Fibroblast of pulmonary artery (primary cell): ENCODE measurements around the gene HYI.
"Not testable (repeated sequence)": the region's sequence is repeated elsewhere in the genome, so short reads cannot be mapped to it uniquely, and the experiment has no call there.

Experiments used
- DNase-seq: peaks from one replicate; pipeline ENCODE4 v3.0.0-alpha.2; 2010; ENCODE audit warnings: low read depth
- H3K4me3 ChIP-seq: replicated peaks from 2 replicates; pipeline ENCODE4 v1.5.1; 2011; ENCODE audit warnings: low read depth, mild to moderate bottlenecking, control low read depth, low read length, moderate library complexity
- TF ChIP-seq, protein P1 (sequence below): IDR thresholded peaks from 2 replicates; pipeline ENCODE4 v1.5.1; 2011; ENCODE audit warnings: mild to moderate bottlenecking, control low read depth, low read length, inconsistent platforms; ENCODE audit errors: missing control alignments

HYI gene

DNA sequence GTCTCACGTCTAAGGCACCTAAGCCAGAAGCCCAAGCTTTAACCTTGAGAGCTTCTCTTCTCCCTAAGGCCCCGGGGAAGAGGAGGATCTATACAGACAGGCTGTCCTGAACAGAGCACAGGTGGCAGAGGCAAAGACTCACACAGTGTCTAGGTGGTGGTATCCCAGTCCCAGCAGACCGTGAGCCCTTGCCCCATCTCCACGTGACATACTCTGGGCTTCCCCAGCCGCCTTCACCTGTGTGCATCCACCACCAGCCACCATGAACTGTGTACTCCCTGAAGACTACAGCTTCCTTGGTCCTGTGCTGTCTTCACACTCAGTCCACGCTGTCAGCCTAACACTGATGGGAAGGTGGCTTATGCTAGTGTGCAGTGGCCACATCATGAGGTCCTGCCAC is 32.3 kb downstream of the HYI start:
- TF ChIP-seq, protein P1, sequence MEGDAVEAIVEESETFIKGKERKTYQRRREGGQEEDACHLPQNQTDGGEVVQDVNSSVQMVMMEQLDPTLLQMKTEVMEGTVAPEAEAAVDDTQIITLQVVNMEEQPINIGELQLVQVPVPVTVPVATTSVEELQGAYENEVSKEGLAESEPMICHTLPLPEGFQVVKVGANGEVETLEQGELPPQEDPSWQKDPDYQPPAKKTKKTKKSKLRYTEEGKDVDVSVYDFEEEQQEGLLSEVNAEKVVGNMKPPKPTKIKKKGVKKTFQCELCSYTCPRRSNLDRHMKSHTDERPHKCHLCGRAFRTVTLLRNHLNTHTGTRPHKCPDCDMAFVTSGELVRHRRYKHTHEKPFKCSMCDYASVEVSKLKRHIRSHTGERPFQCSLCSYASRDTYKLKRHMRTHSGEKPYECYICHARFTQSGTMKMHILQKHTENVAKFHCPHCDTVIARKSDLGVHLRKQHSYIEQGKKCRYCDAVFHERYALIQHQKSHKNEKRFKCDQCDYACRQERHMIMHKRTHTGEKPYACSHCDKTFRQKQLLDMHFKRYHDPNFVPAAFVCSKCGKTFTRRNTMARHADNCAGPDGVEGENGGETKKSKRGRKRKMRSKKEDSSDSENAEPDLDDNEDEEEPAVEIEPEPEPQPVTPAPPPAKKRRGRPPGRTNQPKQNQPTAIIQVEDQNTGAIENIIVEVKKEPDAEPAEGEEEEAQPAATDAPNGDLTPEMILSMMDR, result no peak
- DNase-seq, result no peak
- H3K4me3 ChIP-seq, result no peak overlapping the region

DNA sequence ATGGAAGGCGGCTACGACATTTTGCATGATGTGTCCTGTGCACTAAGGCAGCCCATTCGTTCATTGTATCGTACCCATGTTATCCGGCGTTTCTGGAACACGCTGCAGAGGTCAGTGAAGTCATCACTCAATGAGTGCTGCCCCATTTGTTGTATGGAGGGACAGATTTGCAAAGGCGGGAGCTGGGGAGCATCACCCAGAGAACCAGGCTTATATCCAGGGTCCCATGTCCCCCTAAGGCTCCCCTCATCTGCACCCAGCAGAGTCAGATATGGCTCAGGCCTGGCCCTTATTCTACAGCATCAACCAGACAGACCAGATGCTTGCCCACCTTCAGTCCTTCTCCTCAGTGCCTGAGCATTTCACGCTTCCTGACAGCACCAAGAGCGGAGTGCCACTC is 32.9 kb downstream of the HYI start:
- DNase-seq, result no peak
- TF ChIP-seq, protein P1, result no peak
- H3K4me3 ChIP-seq, result no peak overlapping the region

DNA sequence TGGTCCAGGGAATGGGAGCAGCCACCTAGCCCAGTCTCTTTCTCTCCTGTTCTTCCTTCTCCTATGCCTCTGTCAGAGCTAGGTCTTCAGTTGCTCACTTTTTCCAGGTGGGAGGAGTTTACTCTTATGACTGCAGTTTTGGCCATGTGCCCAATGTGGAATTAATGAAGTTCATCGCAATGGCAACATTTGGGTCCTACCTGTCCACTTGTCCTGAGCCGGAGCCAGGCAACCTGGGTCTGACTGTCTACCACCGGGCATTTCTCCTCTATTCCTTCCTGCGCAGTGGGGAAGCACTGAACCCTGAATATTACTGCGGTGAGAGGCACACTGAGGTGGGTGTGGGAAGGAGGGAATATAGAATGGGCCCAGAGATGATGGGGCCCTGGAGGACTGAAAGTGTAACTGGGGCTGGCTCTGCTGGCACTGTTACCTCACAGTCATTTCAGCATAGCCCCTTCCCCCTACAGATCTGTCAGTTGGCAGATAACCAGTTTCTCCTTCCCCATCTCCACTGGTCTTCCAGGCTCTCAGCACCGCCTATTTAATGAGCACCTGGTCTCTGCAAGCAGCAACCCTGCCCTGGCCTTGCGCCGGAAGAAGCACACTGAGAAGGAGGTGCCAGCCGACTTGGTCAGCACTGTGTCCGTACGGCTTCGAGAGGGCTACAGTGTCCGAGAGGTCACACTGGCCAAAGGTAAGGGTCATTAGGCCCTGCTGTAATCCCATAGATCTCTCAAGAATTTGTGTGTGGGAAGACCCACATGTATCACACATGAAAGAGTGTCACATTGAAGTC is 33.9 kb downstream of the HYI start:
- no peak for DNase-seq
- TF ChIP-seq, protein P1, result no peak
- H3K4me3 ChIP-seq, result no peak overlapping the region

DNA sequence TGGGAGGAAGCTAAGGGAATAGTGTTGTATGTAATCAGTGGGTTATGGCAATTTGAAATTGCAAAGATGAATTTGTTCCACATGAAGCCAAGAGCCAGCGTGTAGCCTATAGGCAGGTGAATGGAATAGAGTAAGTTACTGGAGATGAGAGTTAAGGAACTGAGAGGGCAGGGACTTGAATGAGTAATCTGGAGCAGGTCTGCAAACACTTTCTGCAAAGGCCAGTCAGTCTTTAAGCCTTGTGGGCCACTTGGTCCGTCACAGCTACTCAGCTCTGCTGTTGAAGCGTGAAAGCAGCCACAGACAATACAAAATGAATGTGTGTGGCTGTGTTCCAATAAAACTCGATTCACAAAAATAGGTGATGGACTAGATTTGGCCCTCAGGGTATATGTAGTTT is 34.9 kb downstream of the HYI start:
- no peak overlapping the region for H3K4me3 ChIP-seq
- DNase-seq, result no peak
- TF ChIP-seq, protein P1, result no peak

DNA sequence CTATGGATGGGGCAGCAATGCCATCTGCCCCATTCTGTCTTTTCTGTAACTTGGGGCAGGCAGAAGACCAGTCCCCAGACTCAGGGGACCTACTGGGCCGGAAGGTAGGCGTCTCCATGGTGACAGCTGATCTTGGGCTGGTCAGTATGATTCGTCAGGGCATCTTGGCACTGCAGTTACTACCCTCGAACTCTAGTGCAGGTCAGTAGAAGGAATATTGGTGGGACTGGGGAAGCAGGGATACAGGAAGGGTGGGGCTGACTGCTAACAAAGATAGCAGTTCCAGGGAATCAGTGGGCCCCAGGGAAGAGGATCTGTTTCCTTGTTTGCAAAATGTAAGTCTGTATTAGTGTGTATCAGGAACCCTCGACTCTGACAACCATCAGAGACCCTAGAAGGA is 37.8 kb downstream of the HYI start:
- DNase-seq, result no peak
- H3K4me3 ChIP-seq, result no peak overlapping the region
- TF ChIP-seq, protein P1, result no peak

DNA sequence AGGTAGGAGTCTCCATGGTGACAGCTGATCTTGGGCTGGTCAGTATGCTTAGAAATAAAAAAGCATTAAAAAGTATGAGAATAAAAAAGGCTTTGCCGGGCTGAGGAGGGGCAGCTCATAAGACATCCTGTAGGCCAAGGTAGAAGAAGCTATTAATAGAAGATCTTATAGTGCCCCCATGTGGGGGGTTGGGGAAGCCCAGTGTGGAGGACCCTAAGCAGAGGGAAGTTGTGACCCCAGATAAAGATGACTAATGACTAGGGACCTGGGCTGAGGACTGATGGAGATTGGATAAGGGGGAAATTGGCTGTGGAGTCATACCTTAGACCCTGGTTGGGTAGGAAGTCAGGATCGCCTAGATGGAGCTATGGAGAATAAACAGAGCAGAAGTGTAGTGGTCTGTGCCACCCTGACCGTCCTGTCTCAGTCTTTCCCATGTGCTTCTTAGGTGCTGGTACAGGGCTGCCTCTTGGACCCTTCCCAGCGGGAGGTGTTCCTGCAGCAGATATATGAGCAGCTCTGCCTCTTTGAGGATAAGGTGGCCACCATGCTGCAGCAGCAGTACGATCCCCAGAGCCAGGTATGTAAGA is 39.0 kb downstream of the HYI start:
- TF ChIP-seq, protein P1, result peak; percentile 71
- H3K4me3 ChIP-seq, result no peak overlapping the region
- DNase-seq, result peak; percentile 66

DNA sequence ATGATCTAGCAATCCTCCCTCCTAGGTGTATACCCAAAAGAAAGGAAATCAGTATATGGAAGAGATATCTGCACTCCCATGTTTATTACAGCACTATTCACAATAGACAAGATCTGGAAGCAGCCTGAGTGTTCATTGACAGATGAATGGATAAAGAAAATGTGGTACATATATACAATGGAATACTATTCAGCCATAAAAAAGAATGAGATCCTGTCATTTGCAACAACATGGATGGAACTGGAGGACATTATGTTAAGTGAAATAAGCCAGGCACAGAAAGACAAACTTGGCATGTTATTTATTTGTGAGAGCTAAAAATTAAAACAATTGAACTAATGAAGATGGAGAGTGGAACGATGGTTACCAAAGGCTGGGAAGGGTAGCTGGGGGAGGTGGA is 40.3 kb downstream of the HYI start:
- not testable (repeated sequence) for H3K4me3 ChIP-seq, DNase-seq
